Stimulated activated CD8-positive, alpha-beta memory T cell treated with anti-CD3 and anti-CD28 coated beads, Interleukin-12 subunit alpha, Interleukin-12 subunit beta, amount 100 ng/mL, for 1 hour (primary cell): ENCODE results near the gene ABHD8.

Source experiments
- DNase-seq: peaks from one replicate; pipeline ENCODE4 v3.0.0-alpha.2; 2020; ENCODE audit warnings: low read depth

The ABHD8 gene

DNA sequence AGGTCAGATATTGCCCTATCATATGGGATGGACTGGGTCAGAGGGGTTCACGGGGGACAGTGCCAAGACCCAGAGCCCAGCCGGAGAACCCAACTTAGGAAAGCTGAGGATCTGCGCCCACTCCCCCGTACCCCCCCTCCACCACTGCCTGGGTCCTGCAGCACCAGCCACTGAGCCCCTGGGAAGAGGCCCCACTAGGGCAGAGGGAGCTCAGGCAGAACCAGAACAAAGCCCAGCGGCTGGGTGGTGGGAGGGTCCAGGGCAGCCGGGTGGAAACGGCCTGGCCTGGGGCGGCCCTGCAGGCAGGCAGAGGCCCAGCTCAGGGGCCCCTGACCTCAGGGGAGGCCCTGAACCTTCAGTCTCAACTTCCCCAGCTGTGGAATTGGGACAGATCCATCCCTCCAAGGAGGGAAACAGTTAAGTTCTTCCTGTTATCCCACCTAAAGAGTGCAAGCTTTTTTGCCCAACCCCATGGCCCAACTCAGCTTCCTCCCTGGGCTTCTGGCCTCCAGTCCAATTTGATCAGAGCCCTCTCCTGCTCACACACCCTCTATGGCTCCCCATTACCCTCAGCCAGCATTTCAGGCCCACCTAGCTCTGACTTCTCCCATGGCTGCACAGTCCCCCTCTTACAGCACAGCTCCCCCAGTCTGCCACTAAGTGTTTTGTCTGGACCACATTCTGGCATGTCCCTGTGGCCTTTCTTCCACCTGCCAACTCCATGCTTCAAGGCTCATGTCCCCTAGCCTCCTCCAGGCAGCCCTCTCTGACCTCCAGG, 60.6 kb downstream of the ABHD8 start:
- DNase-seq = no peak
